HT-29 (cell line): ENCODE results near the gene RFNG. TPM values are rescaled to one million over a fixed set of nuclear protein-coding genes. Genes with fewer than 3 reads are reported as not detected.

Experiments used
- DNase-seq: peaks from one replicate; pipeline ENCODE4 v3.0.0-alpha.2; 2015; ENCODE audit warnings: low spot score
- total RNA-seq: library from RNA; depleted of rRNA; stranded (reverse); fragments of >200 nt; shearing (Covaris generic); gene quantifications from 2 replicates; pipeline ENCODE4 v1.2.3, GENCODE V29; 2014

The RFNG gene
- total RNA-seq, 1 experiment from 2014 or later: 49.5 TPM

DNA sequence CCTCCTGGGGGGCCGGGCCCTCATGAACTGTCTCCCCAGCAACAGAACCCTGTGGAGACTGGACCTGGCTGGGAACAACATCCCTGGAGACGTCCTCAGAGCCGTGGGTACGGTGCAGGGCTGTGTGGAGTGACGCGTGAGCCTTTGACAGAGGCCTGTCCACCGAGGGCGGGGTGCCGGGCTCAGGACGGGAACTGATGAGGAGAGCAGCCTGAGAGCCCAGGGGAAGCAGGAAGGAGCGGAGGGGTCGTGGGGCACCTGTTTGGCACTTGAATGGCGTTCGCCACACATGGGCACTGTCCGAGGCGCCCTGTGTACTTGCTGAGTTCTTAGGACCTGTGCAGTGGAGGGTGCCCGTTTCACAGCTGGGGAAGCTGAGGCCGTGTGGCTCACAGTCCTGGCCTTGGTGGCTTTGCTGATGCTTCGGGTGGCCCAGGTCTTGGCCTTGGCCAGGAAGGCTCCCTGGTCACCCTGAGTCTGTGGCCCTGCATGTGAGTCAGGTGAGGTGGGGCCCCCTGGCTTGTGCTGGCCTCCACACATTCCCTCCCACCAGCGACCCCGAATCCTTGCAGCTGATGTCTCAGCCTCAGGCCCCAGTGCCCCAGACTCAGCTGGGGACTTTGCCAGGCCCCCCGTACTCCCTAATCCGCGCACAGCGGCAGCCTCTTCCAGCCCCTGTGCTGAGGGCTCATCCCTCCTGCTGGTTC lies 26.1 kb downstream of the RFNG start:
- DNase-seq: no peak

DNA sequence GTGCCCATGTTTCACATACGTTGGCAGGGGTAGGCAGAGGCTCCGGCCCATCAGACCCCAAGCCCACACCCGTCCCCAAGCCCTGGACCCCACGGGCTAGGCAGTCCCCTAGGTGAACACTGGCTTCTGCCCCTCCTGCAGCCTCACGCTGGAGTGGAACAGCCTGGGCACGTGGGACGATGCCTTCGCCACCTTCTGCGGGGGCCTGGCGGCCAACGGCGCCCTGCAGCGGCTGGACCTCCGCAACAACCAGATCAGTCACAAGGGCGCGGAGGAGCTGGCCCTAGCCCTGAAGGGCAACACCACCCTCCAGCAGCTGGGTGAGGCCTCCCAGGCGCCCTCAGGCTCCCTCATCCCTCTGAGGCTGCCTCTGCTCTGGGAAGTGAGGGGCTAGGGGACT lies 26.8 kb downstream of the RFNG start:
- DNase-seq: no peak

DNA sequence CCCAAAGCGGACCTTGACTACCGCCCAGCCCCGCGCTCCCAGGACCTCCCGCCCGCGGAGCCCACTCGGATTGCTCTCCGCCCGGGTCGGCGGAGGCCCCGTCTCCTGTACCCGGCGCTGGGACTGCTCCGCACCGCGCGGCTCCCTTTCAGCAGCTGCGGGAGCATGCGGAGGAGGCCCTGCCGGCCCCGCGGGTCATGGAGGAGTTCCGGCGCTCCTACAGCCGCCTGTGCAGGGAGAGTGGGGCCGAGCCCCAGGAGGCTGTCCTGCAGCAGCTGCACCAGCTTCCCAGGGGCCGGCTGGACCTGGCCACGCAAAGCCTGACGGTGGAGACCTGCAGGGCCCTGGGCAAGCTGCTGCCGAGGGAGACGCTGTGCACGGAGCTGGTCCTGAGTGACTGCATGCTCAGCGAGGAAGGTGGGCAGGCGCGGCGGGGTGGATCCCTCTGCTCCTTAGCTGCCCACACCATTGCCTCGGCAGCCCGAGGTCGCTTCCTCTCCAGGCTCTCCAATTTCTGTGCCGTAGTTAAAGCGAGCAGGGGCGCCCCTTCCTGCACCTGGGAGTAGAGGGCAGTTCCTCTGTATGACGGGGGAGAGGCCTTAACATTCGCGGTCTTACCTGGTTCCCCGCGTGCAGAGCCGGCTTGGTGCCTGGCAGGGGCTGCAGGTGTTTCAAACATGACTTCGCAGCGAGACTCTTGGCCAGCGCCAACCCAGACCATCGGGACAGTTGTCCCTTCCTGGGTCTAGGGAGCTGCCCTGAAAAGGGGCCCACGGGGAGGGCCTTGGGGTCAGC lies 28.0 kb downstream of the RFNG start:
- peak; percentile 27 for DNase-seq

DNA sequence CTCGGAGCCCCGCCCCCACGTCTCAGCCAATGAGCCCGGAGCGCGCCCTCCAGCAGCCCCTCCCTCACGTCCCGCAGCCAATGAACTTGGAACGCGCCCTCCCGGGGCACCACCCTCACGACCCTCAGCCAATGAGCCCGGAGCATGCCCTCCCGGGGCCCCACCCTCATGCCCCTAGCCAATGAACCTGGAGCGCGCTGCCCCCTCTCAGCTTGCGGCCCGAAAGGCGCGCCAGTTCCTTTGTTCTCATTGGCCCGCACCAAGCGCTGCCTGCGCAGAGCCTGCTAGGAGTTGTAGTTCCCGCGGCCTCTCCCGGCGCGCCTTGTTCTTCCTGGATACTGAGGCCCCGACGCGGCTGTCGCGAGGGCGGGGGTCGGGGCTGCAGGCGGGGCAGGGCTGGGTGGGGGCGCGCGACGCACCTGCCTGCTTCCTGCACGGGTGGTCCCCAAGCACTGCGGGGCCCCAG lies 28.6 kb downstream of the RFNG start, which contains the start of gene LRRC45:
TSS of gene LRRC45 (plus strand) at position 325 of the 466 bp plus-strand sequence. CDS start 339 bp downstream, outside the sequence.
- DNase-seq: peak; percentile 99

DNA sequence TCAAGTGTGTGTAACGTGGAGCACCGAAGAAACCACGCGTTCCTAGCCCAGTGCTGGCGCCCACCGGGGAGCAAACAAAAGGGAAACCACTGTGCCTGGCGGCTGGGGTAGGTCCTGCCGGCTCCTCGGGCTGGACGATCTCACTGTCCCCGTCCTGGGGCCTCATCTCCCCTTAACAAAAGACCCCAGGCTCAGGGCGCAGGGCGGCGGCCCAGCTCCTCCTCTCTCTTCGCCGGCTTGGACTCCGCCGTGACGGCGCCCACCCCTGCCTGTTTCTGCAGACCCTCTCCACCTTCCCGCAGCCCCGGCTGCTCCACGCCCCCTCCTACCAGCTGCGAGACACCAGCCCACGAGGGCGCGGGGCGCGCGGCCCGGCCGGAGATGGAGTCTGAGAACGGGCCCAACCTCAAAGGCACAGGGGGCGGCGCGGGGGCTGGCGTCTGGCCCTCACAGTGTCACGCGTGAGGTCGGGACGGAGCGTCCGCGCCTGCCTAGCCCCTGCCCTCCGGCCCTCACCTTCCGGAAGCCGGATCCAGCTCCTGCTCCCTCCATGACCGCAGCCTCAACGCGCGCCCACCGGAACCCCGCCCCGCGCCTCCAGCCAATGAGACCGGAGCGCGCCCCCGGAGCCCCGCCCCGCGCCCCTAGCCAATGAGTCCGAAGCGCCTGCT lies 29.2 kb downstream of the RFNG start, which contains the start of gene CENPX:
TSS of gene CENPX (minus strand) at position 569 of the 671 bp plus-strand sequence. CDS start at position 552, 17 bp downstream.
- DNase-seq: no peak

DNA sequence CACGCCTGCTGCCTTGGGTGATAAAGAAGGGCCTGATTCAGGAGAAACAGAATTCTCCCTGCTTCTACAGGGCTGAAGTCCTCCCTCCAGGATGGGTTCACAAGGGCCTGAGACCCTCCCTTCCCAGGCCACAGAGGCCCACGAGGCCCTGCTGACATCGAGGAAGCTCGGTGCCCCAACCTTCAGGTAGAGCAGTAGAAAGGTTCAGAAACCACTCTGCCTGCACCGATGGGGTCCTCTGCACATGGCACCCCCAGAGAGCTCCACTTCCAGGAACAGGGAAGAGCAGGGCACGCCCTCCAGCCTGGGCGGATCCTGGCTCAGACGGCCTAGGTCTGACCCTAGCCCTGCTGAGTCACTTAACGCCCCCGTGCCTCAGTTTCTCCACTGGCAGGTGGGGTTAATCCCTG lies 29.7 kb downstream of the RFNG start:
- peak; percentile 44 for DNase-seq

DNA sequence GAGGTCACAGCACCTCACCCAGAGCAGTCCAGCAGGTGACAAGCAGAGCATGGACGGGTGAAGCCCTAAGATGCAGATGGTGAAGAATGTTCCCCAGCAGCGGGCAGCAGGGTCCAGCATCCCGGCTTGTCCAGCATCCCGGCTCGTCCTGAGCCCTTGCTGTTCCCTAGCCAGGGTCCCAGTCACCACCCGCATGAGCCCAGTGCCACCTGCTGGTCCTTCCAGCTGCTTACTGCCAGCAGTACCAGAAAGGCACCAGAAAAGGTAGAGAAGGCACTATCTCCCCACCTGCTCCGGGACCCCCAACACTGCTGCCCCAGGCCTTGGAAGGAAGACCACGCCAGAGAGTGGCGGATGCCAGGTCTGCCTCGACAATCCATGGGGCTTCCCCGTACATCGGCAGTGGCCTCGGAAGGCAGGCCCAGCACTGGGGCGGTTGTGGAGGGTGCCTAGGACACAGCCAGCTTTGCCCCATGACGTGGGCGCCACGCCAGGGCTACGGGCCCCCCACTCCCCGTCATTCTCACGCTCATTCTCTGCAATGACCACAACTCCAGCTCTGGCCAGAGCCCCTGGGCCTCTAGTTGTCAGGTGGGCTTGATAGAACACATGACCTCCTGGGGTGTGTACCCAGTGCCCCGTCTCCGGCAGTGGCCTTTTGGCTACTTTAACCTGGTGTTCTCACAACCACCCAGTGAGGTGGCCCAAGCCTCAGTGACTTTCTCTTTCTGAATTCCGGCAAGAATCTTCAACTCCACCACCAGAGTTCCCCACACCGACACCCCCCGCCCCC lies 30.3 kb downstream of the RFNG start:
- DNase-seq: peak; percentile 87

DNA sequence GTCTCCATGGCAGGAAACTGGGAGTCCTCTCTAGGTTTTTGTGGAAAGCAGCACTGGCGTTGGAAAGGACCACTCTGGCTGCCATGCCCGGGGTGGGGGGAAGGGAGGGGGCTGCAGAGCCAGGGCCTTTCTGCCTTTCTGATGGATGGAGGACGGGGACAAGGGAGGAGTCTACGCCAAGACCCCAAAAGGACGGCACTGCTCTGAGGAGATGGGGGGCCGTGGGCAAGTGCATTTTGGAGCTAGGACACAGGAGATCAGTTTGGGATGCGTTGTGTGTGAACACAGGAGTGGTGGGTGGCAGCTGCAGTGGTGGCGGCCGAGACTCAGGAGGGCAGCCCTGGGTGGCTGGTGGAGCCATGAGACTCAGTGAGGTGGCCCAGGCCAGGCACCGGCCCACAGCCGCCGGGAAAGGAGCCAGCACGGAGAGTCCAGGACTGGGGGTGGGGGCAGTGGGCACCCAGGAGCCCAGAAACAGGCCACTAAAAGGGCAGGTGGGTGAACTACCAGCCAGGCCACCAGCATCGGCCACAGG lies 31.0 kb downstream of the RFNG start:
- DNase-seq: no peak

DNA sequence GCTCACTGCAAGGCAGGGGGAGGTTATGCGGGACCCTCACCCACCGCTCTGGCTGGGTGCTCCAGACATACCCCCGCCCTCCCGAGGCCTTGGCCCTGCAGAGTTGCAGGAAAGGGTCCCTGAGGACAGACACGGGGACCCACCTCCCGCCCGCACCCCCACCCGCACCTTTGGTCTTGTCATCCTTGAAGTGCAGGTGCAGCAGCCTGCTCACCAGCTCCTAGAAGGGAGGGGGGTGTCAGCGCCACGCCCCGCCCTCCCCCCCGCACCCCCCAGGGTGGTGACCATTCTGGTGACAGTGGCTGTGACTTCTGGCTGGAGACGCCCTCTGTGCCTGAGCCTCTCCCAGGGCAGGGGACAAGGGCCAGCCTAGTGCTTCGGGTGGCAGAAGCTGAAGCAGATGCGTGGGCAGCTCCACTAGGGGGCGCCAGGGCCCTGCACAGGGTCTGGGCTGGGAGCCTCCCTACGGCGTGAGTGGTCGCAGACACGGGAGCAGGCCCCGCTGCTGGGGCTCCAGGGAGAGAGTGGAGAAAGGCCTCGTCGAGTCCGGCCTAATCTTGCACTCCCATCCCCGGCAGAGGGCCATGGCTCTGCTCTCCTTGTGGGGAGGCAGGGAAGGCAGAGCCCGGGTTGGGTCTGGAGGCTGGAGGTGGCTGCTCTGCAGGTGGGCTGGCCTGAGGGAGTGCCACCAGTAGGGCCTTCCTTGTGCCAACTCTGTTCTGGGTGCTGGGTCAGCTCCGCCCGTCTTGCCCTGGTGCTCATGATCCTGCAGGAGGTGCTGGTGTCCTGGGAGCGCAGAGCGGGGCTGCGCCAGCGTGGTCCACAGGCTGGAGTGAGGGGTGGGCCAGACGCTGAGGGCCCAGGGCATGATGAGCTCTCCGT lies 31.7 kb downstream of the RFNG start:
- DNase-seq: peak; percentile 48

DNA sequence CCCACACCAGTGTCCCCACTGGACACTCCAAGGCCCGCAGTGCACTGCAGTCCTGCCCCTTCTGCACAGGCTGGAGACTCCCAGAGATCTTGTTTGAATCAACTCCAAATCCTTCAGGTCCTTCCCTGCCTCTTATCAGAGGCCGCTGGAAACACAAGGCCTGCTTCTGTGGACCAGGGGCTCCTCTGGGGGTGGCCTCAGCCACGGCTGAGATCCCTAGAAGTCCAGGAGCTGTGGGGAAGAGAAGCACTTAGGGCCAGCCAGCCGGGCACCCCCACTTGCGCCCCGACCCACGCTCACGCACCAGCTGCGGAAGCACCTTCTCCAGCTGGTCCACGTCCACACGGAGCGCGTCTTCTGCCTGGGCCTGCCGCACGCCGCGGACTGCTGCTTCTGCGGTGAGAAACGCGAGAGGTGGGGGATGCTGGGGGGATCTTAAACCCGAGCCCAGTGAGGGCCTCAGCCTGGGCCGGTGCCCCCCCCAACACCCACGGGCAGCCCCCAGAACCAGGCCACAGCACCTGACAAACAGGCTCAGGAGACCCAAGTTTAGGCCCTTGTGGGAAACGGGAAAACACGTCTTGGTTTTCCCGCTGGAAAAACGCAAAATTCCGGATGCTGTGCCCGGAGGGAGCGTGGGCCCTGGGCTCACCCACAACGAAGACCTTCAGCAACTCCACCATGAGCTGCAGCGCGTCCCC lies 32.5 kb downstream of the RFNG start:
- DNase-seq: no peak

DNA sequence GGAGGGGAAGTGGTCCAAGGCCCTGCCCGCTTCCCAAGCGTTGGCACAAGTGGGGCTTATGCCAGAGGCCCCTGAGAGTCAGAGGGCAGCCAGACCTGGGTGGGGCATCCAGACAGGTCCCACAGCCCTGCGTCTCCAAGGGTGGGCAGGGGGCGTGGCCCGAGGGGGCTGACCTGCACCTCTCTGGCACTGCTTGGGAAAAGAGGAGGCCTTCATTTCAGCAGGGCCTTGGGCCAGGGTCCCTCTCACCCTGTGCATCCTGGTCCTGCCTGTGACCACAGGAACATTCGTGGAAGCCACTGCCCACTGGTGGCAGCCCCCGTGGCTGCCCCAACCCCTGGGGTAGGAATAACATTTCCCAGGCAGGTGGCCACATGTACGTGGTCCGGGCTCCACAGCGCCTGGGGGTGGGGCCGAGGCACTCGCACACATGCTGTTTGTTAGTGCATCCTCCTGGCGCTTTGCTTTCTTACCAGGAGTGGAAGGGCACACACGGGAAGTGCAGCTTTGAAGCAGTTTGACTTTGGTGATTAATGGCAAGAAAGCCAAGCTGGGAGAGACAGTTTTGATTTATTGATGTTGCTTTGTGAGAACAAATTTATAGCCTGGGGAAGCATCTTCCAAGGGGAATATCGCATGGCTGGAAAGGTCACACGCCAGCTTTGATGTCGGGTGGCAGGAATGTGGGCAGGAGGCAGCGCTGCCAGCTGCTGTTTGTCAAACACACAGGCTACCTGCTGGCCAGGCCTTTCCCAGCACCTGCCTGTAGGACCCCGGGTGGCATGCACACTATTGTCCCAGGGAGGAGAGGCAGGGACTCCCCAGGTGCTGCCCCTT lies 33.2 kb downstream of the RFNG start:
- peak; percentile 32 for DNase-seq

DNA sequence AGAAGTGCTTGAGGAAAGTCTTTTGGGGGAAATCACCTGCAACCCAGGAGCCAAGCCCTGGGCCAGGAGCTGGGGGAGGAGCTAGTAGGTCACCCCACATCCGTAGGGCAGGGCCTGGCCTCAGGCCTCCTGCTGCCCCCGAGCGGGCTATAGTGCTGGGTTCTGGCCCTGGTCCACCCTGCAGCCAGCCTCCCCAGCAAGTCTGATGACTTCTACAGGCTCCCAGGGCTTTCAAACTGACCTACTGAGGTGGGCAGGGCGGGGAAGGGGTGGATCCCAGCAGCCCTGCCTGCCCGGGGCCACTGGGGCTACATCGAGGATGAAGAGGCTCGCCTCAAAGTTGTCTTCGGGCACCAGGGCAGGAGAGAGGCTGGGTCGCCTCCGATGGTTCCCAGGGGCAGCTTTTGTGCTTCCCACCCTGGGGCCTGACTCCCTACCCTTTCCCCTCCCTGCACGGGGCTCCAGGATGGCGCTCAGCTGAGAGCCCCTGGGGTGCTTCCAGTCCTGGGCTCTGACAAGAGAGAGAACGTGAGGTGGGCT lies 33.9 kb downstream of the RFNG start:
- peak; percentile 12 for DNase-seq

DNA sequence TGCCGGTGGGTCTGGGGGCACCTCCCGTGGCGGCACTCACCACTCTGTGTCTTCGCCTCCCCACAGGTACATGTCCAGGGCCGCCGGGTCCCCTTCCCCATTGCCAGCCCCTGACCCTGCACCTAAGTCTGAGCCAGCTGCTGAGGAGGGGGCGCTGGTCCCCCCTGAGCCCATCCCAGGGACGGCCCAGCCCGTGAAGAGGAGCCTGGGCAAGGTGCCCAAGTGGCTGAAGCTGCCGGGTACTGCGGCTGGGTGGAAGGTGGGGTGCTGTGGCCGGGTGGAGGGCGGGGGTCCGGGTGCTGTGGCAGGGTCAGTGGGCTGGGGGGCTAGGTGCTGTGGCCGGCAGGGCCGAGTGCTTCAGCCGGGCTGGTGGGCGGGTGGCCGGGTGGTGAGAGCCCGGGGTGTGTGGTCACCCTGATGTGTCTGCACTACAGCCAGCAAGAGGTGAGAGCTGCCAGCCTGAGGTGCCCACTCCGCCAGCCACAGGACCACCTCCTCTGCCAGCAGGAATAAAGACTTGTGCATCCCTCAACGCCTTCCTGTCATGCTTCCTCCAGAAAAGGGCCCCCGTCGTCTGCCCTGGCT lies 34.6 kb downstream of the RFNG start:
- DNase-seq: no peak

DNA sequence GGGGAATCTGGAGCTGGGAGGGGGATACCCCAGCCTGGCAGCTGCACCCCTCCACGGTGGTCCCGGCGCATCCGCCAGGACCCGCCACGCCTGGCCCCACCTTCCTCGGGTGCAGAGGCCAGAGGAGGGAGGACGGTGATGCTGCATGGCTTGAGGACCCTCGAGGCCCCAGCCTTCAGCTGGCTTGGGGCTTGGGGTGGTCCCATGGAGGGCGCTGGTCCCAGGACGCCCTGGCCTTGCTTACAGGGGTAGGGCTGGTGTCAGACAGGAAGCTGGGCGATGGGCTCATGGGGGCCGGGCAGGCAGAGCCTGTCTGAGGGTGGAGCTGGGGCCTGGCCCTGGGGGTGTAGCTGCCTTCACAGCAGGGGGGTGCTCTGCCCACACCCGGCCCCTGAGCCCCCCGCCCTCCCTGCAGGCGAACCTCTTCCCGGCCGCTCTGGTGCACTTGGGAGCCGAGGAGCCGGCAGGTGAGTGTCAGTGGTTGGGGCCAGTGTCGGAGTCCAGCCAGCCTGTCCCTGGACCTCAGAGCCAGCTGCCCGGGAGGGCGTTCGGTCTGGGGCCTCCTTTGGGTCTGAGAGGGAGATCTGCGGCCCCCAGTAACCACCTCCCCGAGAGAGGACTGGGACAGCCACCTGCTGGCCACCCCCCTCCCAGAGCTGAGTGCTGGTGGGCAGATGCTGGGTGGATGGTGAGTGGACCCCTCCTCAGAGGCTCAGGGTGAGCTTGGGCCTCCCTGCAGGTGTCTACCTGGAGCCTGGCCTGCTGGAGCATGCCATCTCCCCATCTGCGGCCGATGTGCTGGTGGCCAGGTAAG lies 35.3 kb downstream of the RFNG start:
- no peak for DNase-seq

DNA sequence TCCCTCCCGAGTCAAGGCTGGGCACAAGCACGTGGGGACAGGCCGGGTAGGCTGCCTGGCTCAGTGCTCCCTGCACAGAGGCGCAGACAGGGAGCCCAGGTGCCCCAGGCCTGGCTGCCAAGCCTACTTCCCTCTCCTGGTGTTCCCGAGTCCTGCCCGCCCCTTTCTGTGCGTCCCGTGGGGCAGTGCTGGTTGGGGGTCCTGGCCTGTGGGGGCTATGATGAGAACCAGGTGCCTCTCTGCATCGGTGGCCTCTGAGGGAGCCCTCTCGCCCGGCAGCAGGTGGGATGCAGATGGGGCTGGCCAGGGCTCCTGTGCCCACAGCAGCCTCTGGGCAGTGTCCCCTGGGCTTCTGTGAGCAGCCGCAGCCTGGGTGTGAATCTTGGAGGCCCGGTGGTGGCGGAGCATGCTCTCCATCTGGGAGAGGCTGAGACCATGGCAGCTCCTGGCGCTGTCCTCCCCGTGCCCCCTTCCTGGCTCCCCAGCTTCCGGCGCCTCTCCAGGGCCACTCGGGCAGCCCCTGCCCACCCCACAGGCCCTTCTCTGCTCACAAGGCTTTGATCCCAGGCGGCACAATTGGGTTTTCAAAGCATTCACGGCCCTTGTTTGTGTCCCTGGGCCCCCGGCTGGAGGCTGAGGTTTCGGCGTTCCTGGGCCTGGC lies 36.2 kb downstream of the RFNG start:
- no peak for DNase-seq

DNA sequence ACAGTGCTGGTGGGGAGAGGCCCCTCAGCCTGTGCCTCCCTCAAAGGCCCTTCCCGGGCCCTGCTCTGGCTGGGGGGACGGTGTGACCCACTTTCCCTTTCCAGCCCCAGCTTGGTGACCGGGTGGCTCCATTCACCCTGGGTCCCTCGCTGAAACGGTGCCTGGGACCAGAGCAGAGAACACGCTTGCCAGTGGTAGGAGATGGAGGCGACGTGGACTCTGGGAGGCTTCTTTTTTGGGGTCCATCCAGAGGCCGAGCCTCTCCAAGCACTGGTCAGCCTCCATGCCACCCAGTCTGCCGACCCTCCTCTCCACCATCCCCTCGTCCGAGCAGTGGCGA lies 36.7 kb downstream of the RFNG start:
- DNase-seq: no peak
